Neural progenitor cell (in vitro differentiated cells): ENCODE data around the gene DNAJC28. TPM values are rescaled to one million over a fixed set of nuclear protein-coding genes. Genes with fewer than 3 reads are reported as not detected.

Source experiments
- DNase-seq: peaks from one replicate; pipeline ENCODE4 v3.0.0-alpha.2; 2016; ENCODE audit warnings: low spot score
- H2AFZ ChIP-seq: fragments of 200-600 bp; sonication (generic); replicated peaks from 2 replicates; pipeline ENCODE4 v1.6.1; 2016; ENCODE audit warnings: antibody characterized with exemption
- H3F3A ChIP-seq: fragments of 200-600 bp; sonication (generic); 2 replicates; pipeline ENCODE4 v1.6.1; 2016; ENCODE audit warnings: antibody characterized with exemption, low read depth
- H3K27ac ChIP-seq: fragments of 200-600 bp; sonication (generic); 2 replicates; pipeline ENCODE4 v1.5.1; 2016; ENCODE audit warnings: mild to moderate bottlenecking
- H3K27me3 ChIP-seq: fragments of 200-600 bp; sonication (generic); 2 replicates; pipeline ENCODE4 v1.6.1; 2016; ENCODE audit warnings: mild to moderate bottlenecking, moderate library complexity
- H3K36me3 ChIP-seq: fragments of 200-600 bp; sonication (generic); 2 replicates; pipeline ENCODE4 v1.5.1; 2016
- H3K4me1 ChIP-seq: fragments of 200-600 bp; sonication (generic); 2 replicates; pipeline ENCODE4 v1.6.1; 2016; ENCODE audit warnings: mixed run types
- H3K4me2 ChIP-seq: fragments of 200-600 bp; sonication (generic); 2 replicates; pipeline ENCODE4 v1.6.1; 2016
- H3K4me3 ChIP-seq: fragments of 200-600 bp; sonication (generic); 2 replicates; pipeline ENCODE4 v1.5.1; 2016
- H3K79me2 ChIP-seq: fragments of 200-600 bp; sonication (generic); 2 replicates; pipeline ENCODE4 v1.6.1; 2016; ENCODE audit warnings: low read depth
- H3K9ac ChIP-seq: fragments of 200-600 bp; sonication (generic); 2 replicates; pipeline ENCODE4 v1.6.1; 2016
- H3K9me3 ChIP-seq: fragments of 200-600 bp; sonication (generic); 2 replicates; pipeline ENCODE4 v1.5.1; 2016; ENCODE audit warnings: low read depth
- H4K20me1 ChIP-seq: fragments of 200-600 bp; sonication (generic); 2 replicates; pipeline ENCODE4 v1.6.1; 2016; ENCODE audit warnings: low read depth
- H3K27ac Mint-ChIP-seq: 3 replicates; pipeline ENCODE4 v1.8.0; 2021; ENCODE audit warnings: mixed read lengths
- H3K27me3 Mint-ChIP-seq: 2 replicates; pipeline ENCODE4 v1.8.0; 2022; ENCODE audit warnings: low read depth, mild to moderate bottlenecking, inconsistent platforms, moderate library complexity, mixed read lengths; ENCODE audit not compliant: insufficient read depth
- H3K36me3 Mint-ChIP-seq: 3 replicates; pipeline ENCODE4 v1.8.0; 2021; ENCODE audit warnings: mixed read lengths
- H3K4me1 Mint-ChIP-seq: 3 replicates; pipeline ENCODE4 v1.8.0; 2021; ENCODE audit warnings: mixed read lengths
- H3K4me3 Mint-ChIP-seq: 3 replicates; pipeline ENCODE4 v1.8.0; 2021; ENCODE audit warnings: mild to moderate bottlenecking, moderate library complexity, mixed read lengths
- H3K9me3 Mint-ChIP-seq: 3 replicates; pipeline ENCODE4 v1.8.0; 2020; ENCODE audit warnings: mixed read lengths
- CTCF ChIP-seq: fragments of 200-600 bp; sonication (generic); IDR thresholded peaks from 2 replicates; pipeline ENCODE4 v1.5.1; 2017; ENCODE audit warnings: antibody characterized with exemption, mild to moderate bottlenecking
- EZH2 ChIP-seq: fragments of 200-600 bp; sonication (generic); IDR thresholded peaks from 2 replicates; pipeline ENCODE4 v1.6.1; 2017; ENCODE audit warnings: antibody characterized with exemption, mild to moderate bottlenecking, moderate library complexity
- EZH2phosphoT487 ChIP-seq: fragments of 200-600 bp; sonication (generic); IDR thresholded peaks from 2 replicates; pipeline ENCODE4 v1.6.1; 2017; ENCODE audit warnings: antibody characterized with exemption
- total RNA-seq: library from RNA; depleted of rRNA; stranded (reverse); fragments of >200 nt; gene quantifications from 2 replicates; pipeline ENCODE4 v1.2.3, GENCODE V29; 2015; ENCODE audit warnings: low replicate concordance

DNAJC28 gene
- total RNA-seq, 1 donor from 2014 or later = 3.8 TPM

DNA sequence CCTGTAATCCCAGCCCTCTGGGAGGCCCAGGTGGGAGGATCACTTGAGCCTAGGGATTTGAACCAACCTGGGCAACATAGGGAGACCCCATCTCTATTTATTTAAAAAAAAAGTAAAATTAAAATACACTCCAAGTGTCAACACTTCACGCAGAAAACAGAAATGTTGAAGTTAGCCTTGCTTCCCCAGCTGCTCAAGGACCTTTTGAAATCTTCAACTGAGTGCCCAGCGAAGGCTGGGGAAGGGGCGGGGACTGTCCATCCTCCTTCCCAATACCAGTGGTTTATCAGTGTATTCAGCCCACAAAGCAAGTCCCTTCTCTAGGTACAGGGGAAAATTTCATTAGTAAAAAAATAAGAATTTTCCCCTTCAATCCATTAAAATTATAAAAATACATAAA, 2.2 kb upstream of the DNAJC28 start:
- Histone ChIP-seq H3K79me2 (no peaks in the 10 kb centered on the region), H3F3A (no peaks in the 10 kb centered on the region), H4K20me1 (no peaks in the 10 kb centered on the region), H3K4me2 (no peak overlapping the region), H3K27ac (no peak overlapping the region), H2AFZ (no peak overlapping the region), H3K36me3 (no peaks in the 10 kb centered on the region), H3K9me3 (no peaks in the 10 kb centered on the region), H3K27me3 (no peaks in the 10 kb centered on the region), H3K9ac (no peak overlapping the region), H3K4me3 (no peak overlapping the region), H3K4me1 (no peaks in the 10 kb centered on the region)
- Mint-ChIP-seq H3K4me1 (peaks cover 11% of the 10 kb centered on the region), H3K36me3 (no peaks in the 10 kb centered on the region), H3K9me3 (no peaks in the 10 kb centered on the region), H3K27ac (no peak overlapping the region), H3K4me3 (no peak overlapping the region), H3K27me3 (peaks cover 10% of the 10 kb centered on the region)
- TF ChIP-seq EZH2 (no peak), EZH2phosphoT487 (no peak), CTCF (no peak)
- DNase-seq = no peak

- H4K20me1 ChIP-seq = no peaks in the 10 kb centered on the region
- H3K79me2 ChIP-seq = no peaks in the 10 kb centered on the region
- no peaks in the 10 kb centered on the region for H3K9me3 ChIP-seq
- H3K27me3 ChIP-seq = no peaks in the 10 kb centered on the region
- H3F3A ChIP-seq = no peaks in the 10 kb centered on the region
- H3K4me3 ChIP-seq = no peak overlapping the region
- Mint-ChIP-seq H3K9me3 (no peaks in the 10 kb centered on the region), H3K4me1 (peaks cover 11% of the 10 kb centered on the region), H3K27me3 (peaks cover 10% of the 10 kb centered on the region), H3K36me3 (no peaks in the 10 kb centered on the region), H3K4me3 (peak overlapping the region; percentile 75), H3K27ac (no peak overlapping the region)
- H3K4me2 ChIP-seq = no peak overlapping the region
- H3K36me3 ChIP-seq = no peaks in the 10 kb centered on the region
- TF ChIP-seq EZH2 (no peak), EZH2phosphoT487 (no peak), CTCF (no peak)
- DNase-seq = no peak
- no peak overlapping the region for H3K27ac ChIP-seq
- no peak overlapping the region for H2AFZ ChIP-seq
- H3K9ac ChIP-seq = no peak overlapping the region
- no peaks in the 10 kb centered on the region for H3K4me1 ChIP-seq
Observed at GRCh38 chr21:33492571-33492970, 1.1 kb upstream of the DNAJC28 start.

DNA sequence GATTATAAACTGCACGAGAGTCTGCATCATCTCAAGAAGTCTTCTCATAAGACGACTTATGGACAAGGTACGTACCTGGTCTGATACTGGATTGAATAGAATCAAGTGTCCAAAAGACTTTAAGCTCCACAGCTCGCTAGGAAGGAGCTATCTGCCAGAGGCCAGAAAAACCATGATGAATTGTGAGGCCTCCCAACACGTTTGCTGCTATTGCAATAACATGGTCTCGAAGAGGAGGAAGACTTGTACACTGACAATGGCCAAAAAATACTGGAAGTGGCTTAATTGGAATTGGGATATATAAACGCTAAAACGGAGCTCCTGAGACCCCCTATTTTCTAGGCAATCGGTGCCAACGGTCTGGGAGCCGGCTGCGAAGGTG, 534 bp downstream of the DNAJC28 start:
- no peak overlapping the region for H3K27ac Mint-ChIP-seq
- DNase-seq = peak; percentile 10
- H3K27ac ChIP-seq = no peak overlapping the region

More for the DNA sequence above, 534 bp downstream of the DNAJC28 start:
- Histone ChIP-seq H3F3A (no peaks in the 10 kb centered on the region), H3K9ac (no peak overlapping the region), H3K79me2 (no peaks in the 10 kb centered on the region), H3K4me2 (peak overlapping the region; percentile 89), H4K20me1 (no peaks in the 10 kb centered on the region), H3K27me3 (no peaks in the 10 kb centered on the region), H3K36me3 (no peaks in the 10 kb centered on the region), H3K4me3 (peak overlapping the region; percentile 87), H3K9me3 (no peaks in the 10 kb centered on the region), H2AFZ (peak overlapping the region; percentile 98), H3K4me1 (no peaks in the 10 kb centered on the region)
- H3K27me3 Mint-ChIP-seq = peaks cover 5% of the 10 kb centered on the region
- TF ChIP-seq EZH2phosphoT487 (no peak), CTCF (no peak), EZH2 (no peak)
- no peaks in the 10 kb centered on the region for H3K36me3 Mint-ChIP-seq
- no peaks in the 10 kb centered on the region for H3K9me3 Mint-ChIP-seq
- H3K4me3 Mint-ChIP-seq = peak overlapping the region; percentile 94
- H3K4me1 Mint-ChIP-seq = peaks cover 11% of the 10 kb centered on the region
